HG03378 (cell line): ENCODE data around the gene ZNF688.
"Not testable (repeated sequence)": the region's sequence is repeated elsewhere in the genome, so short reads cannot be mapped to it uniquely, and the experiment has no call there.

ENCODE experiments used
- ATAC-seq: cut with Tn5 transposase; IDR thresholded peaks from one replicate; pipeline ENCODE4 v1.9.1; 2021; ENCODE audit warnings: mild to moderate bottlenecking, moderate library complexity; ENCODE audit not compliant: unreplicated experiment

Gene ZNF688

DNA sequence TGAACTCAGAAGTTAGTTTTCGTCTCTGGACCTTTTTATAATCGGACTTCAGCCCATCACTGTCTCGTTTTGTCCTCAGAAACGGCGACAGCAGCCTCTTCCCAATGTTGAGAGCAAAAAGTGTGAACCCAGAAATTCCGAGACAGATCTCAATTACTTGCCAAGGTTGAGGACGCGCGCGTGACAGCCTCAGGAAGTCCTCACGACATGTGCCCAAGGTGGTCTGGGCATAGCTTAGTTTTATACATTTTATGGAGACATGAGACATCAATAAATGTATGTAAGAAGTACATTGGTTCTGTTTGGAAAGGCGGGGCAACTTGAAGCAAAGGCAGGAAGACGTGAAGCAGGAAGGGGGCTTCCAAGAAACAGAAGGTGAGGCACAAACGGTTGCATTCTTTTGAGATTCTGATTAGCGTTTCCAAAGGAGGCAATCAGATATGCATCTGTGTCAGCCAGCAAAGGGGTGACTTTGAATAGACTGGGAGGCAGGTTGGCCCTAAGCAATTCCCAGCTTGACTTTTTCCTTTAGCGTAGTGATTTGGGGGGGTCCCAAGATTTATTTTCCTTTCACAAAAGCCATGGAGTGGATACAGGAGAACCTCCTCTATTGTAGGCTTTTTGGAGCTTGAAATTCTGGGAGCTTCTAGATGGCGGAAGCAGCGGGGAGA lies 36.3 kb downstream of the ZNF688 start:
- ATAC-seq, result peak; percentile 8

- peak; percentile 49 for ATAC-seq
Measured at GRCh38 chr16:30534368-30535105, 37.0 kb downstream of the ZNF688 start, which contains the start of gene ZNF747. ZNF747 (minus strand) TSS chr16:30534858; CDS start chr16:30534679, 179 bp downstream.

GRCh38 chr16:30533748-30534367 lies 37.7 kb downstream of the ZNF688 start:
- peak; percentile 17 for ATAC-seq

DNA sequence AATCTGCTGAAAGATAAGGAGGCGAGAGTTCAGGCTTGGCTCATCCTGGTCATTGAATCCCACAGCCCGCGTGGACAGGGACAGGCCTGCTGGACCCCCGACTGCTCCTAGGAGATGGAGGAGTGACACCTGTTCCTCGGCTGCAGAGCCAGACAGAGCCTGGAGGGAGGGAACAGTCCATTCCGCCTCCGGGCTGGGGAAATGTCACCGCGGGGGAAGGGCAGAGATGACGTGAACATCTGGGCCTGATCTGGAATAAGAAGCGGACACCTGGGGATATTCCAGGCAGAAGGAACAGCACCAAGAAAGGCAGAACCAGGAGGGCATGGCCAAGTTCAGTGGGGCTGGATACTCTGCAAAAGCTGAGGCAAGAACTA lies 38.4 kb downstream of the ZNF688 start:
- no peak for ATAC-seq

DNA sequence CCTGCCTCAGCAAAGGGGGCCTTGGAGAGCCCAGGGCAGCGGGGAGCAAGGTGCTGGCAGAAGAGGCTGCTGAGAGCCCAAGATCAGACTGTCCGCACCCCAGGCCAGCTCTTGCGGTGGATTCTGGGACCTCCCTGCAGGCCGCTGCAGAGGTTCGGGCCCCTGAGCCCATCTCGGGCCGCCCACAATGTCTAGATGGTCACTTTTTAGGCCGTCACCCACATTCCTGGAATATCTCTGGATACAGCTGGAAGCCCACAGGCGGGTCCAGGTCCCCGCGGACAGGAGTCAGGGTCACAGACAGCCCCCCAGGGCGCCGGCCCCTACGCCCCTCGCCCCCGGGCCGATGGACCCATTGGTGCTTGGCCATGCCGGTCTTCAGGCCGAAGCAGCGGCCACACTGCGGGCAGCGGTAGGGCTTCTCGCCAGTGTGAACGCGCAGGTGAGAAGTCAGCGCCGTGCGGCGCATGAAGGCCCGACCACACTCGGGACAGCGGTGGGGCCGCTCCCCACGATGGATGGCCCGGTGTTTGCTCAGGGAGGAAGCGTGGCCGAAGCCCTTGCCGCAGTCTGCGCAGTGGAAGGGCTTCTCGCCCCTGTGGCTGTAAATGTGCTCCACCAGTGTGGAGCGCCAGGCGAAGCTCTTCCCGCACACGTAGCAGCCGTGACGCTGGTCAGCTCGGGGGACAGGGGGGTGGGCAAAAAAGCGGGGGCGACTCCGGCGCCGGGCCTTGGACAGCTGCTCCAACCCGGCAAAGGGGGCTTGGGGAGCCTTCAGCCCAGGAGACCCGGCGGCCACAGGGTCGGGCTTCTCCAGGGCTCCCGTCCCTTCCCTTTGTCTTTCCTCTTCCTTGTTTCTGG lies 39.0 kb downstream of the ZNF688 start:
- no peak for ATAC-seq

GRCh38 chr16:30530163-30531037 lies 41.1 kb downstream of the ZNF688 start:
- ATAC-seq, result no peak

GRCh38 chr16:30528799-30529457 lies 42.6 kb downstream of the ZNF688 start:
- ATAC-seq, result no peak

DNA sequence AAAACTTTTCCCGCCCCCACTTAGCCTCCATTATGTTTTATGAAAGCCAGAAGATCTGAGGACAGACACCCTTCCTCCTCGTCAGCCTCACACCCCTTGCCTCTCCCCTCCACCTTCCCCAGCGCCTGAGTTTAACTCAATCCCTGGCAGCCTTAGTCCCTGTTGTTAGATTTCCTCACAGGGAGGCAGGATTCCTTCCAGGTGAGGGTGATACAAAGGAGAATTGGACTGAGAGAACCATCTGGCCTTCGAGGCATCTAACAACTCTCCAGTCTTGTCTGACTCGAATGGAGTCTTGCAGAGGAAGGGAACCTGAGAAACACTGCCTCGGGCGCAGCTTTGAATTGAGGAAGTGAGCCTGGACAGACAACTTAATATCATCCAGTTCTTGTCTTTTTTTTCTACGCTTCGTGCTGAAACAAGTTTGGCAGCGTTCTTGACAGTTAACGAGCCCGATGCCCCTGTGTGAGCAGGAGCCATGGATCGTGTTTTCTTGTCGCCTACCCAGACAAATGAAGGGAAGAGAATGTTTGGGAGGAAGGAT lies 43.8 kb downstream of the ZNF688 start:
- peak; percentile 23 for ATAC-seq

DNA sequence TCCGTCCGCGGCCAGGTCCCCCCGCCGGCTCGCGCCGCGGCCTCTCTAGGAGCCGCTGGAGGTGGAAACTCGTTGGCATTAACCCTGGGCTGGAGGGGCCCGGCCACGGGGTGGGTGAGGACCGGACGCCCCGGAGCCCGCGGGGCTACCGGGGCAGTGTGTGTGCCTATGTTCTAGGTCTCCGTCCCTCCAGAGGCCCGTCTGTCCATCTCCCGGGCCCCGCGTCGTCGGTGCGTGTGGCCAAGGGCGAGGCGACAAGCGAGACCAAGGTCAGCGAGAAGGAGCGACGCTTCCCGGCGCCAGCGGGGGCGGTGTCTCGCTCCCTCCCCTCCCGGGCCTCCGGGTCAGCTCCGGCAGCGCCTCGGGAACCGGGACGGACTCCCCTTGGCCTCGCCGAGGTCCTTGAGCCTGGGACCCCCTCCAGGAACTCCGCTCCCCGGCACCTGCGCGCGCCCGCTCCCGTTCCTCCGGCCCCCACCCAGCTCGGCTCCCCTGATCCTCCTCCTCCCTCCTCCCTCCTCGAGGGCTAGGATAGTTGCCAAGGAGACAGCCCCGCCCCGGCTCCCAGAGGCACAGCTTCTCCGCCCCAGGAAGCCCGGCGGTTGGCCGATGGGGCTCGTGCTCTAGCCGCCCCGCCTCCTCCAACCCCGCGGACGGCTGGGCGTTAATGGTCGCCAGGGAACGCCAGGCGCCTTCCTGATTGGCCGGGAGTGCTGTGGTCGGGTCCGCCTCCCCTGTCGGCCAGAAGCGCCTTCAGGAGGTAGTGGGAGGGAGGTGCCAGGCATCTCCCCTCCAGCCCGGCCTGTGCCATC lies 44.5 kb downstream of the ZNF688 start:
- ATAC-seq, result peak; percentile 66

DNA sequence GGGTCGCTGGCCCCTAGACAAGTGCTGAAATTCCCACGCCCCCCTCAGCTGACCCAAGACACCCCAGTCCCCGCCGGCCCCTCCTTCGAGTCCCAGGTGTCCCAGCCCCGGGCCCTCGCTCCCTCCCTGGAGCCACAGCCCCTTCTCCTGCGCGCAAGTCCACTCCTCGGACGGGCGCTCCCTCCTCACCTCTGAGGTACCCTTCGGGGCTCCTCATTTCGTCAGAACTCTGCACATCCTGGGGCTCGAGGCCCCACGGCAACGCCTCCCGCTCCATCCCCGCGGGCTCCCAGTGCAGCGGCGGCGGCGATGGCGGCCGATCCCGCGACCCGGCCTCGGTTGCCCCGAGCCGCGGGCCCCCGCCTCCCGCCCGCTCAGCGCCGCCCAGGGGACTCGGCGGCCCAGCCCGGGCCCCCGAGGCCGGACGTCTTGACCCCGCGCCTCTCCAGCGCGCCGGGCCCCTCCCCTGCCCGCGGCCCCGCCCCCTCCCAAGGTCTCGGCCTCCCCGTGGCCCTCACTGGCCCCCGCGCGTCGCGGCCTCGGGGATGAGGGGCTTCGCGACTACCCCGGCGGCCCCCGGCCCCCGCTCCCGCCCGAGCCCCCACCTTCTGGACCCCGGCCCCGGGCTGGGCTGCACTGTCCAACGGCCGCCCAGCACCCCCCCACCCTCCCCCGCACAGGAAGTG lies 45.2 kb downstream of the ZNF688 start, which contains the start of gene ZNF768:
Gene ZNF768 (minus strand): TSS at position 430 of the 686 bp plus-strand sequence. CDS start 153 bp downstream, at position 277.
- no peak for ATAC-seq

DNA sequence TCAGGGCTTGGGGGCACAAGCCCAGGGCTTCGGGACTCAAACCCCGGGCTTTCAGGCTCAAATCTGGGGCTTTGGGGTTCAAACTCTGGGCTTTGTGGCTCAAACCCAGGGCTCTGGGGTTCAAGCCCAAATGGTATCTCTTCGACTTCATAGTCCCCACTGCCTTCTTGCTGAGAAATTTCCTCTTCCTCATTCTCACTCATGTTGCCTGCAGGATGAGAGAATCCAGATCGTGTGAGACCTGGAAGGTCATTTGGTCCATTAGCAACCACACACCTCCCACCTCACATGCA lies 45.7 kb downstream of the ZNF688 start:
- ATAC-seq, result no peak

DNA sequence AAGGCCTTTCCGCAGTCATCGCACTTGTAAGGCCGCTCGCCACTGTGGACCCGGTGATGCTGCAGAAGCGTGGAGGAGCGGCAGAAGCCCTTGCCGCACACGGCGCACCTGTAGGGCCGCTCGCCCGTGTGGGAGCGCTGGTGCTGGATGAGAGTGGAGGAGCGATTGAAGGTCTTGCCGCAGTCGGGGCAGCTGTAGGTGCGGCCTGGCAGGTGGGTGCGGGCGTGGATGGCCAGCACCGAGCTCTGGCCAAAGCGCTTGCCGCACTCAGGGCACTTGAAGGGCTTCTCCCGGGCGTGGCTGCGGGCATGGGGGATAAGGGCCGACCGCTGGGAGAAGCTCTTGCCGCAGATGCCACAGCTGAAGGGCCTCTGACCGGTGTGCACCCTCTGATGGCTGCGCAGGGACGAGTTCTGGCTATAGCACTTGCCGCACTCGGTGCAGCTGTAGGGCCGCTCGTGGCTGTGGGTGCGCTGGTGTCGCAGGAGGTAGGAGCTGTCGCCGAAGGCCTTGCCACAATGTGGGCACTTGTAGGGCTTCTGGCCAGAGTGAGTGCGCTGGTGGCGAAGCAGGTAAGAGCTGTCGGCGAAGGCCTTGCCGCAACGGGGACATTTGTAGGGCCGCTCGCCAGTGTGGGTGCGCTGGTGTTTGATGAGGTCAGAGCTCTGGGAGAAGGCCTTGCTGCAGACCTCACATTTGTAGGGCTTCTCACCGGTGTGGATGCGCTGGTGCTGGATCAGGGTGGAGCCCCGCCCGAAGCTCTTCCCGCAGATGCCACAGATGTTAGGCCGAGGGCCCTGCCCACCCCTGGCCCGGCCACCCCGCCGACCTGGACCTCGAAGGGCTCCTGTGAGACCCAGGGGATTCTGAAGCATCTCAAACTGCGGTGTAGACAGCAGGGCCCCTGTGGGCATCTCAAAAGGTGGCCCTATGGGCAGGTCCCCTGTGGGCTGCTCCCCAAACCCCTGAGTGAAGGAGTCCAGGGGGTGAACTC lies 46.6 kb downstream of the ZNF688 start:
- no peak for ATAC-seq

DNA sequence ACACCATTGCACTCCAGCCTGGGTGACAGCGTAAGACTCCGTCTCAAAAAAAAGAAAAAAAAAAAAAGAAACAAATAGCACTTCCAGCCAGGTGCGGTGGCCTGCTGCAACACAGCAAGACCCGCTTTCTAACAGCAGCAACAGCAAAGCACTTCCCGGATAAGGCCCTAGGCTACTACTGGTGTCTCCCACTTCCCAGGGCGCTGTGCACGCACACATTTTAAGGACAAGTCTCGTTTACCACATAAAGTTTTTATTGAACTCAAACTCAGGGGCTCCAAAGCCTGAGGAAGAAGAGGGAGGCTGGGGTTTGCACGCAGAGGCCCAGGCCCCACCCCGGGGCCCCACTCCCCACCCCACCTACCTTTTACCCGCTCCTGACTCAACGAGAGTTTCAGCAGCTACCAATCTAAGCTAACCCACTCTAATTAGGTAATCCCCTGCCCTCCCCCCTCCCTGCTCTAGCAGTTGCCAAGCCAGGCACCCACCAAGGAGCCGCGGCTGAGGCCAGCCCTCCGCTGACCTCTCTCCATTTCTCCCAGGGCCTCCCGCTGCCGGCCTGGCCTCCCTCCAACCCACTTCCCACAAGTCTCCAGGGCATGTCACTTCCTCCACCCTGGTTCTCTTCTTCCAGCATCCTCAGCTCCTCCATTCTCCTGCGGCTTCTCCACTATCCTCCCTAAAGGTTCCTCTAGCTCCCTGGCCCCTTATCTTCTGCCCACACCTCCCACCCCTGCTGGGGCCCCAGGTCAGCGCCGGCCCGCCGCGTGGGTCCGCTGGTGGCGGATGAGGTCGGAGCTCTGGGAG lies 47.5 kb downstream of the ZNF688 start:
- no peak for ATAC-seq

GRCh38 chr16:30522702-30523463 lies 48.6 kb downstream of the ZNF688 start:
- not testable (repeated sequence) for ATAC-seq
